Putamen (tissue), 1 donor: Measurements from ENCODE around the gene C16orf86.
"Not testable (repeated sequence)": the region's sequence is repeated elsewhere in the genome, so short reads cannot be mapped to it uniquely, and the experiment has no call there.

Experiments used
- DNase-seq: peaks from one replicate; pipeline ENCODE4 v3.0.0-alpha.2; 2016; ENCODE audit warnings: low spot score

Gene C16orf86

DNA sequence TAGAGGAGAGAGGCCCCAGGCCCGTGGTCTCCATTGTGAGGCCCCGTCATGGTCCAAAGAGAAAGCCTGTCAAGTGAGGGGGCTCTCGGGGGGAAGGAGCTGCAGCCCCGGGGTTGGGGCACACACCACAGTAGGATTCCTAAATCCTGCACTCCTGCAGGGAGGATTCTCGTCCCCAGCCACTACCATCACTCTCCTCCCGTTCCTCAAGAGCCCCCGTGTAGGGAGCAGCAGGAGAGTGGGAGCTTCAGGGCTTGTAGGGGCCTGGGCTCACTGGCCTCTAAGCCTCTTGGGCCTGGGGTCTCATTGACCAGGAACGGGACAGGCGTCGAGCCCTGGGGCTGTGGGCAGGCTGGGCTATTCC is 821 bp downstream of the C16orf86 start:
- DNase-seq, result no peak

DNA sequence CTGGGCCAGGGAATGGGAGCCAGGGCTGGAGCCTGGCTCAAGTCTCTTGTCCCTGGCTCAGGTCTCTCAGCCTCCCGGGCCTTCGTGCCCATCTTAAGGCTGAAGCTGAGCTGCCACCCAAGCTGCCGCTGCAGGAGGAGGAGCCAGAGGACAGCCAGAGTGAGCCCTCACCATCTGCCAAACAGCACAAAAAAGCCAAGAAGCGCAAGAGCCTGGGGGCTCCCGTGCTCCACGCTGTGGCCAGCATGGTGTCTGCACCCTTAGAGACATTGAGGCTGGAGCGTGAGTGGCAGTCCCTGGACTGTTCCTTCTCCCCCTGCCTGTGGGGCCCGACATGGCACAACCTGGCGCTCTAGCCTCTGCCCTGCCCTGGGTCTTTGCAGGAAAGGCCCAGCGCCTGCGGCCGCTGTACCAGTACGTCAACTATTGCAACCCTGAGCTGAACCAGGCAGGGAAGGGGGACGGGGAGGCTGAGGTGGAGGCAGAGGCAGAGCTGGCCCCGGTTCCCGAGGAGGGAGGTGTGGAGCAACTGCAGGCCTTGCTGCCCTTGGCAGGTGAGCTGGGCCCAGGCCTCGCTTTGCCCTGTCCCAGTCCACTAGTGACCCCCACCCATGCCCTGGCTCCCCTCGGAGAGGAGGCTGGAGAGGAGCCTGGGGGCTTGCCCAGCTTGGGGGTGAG is 1.3 kb downstream of the C16orf86 start:
- peak; percentile 87 for DNase-seq

DNA sequence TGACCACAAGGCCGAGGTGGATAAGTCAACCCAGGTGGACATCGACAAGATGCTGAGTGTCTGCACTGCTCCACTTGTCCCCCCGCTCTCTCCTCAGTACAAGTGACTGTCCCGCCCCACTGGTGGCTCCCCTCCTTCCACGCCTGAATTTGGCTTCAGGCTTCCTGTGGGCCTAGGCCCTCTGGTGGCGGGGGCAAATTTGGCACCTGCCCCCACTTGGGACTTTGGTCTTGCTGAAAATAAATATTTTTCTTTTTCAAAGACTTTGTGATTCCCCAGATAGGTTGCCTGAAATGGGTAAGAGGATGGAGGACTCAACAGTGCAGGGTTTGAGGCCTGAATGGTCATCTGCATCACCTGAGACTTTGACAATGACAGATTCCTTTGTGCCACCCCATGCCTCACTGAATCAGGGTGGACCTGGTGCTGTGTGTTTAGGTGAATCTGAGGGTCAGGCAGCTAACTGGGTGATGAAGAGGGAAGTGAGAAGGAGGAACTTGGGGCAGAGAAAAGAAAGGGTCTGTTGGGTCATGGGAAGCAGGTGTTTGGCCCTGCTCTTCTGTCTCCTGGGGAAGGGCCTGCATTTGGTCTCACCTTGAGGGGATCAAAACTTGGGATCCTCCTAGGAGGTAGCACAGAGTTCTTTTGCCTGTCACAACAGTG is 2.0 kb downstream of the C16orf86 start:
- no peak for DNase-seq

DNA sequence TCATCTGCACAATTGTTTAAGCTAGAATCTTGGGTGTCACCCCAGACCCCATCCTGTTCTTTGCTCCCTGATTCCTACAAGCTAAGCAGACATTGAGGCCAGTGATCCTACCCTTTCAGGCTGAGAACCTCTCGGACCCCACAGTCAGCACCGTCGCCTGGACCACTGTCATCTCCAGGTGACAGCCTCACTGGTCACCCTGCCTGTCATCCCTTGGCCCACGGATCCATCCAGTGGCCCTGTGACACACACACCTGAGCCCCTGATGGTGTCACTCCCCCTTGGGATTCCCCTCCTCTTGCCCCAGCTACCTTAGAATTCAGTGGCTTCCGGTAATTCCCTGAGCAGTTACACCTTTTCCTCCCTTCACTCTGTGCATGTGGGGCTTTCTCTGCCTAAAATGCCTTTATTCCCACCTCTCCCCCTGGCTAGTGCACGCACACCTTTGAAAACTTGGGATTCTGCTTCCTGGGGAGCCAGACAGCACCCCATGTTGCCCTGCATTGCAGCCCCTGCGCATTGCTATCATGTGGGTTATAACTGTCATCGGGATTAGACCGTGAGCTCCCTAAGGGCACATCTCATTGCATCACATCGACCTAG is 3.0 kb downstream of the C16orf86 start:
- no peak for DNase-seq

DNA sequence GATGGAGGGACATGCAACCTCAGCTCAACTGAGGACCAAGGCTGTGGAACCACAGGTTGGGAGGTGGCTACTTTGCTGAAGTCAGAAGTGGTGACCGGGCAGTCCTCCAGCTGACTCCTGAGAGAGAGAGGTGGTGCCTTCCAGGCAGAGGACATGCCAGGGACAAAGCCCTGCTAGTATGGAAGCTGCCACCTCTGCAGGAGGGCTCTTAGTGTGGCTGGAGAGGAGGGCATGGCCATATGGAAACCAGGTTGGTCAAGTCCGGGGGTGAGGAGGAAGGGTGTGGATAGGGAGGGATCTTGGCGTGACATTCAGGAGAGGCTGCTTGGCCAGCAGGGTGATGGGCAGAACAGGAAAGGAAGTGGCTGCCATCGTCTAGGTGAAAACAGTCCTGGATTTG is 5.7 kb downstream of the C16orf86 start:
- no peak for DNase-seq

DNA sequence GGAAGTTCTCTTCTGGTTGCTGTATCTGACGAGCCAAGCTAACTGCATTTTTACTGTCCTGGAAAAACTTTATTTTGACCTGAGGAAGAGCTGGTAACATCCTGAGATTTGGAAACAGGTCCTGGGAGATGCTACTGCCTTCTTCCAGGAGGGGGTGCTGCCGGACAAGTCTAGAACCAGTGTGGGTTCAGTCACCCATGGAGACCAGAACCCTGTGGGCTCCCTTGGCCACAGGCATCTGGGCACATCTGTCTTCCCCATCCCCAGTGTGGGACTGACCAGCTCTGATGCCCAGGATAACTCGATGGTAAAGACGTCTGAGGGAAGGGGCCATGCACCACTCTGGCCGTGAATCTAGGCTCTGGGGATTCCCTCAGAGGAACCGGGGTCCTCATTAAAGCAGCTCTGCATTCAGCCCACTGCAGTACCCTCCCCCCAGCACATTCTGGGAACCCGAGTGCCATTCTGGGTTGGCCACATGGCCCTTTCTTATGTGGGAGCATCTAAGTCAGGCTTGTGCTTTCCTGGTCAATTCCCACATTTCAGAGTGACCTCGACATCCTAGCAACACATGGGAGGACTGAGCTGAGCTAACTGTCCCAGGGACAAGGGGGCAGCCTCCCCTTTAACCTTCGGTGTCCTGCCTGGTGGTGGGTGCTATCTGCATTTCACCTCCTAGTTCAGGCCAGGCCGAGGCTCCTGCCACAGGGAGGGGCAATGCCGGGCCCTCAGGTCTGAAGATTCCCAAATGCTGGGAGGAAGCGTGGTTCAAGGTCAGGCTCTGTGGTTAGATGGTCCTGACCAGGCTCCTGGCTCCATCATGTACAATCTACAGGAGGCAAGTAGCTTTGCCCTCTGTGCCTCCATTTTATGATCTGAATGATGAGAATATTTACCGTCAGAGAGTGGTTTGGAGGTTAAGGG is 6.4 kb downstream of the C16orf86 start:
- no peak for DNase-seq

DNA sequence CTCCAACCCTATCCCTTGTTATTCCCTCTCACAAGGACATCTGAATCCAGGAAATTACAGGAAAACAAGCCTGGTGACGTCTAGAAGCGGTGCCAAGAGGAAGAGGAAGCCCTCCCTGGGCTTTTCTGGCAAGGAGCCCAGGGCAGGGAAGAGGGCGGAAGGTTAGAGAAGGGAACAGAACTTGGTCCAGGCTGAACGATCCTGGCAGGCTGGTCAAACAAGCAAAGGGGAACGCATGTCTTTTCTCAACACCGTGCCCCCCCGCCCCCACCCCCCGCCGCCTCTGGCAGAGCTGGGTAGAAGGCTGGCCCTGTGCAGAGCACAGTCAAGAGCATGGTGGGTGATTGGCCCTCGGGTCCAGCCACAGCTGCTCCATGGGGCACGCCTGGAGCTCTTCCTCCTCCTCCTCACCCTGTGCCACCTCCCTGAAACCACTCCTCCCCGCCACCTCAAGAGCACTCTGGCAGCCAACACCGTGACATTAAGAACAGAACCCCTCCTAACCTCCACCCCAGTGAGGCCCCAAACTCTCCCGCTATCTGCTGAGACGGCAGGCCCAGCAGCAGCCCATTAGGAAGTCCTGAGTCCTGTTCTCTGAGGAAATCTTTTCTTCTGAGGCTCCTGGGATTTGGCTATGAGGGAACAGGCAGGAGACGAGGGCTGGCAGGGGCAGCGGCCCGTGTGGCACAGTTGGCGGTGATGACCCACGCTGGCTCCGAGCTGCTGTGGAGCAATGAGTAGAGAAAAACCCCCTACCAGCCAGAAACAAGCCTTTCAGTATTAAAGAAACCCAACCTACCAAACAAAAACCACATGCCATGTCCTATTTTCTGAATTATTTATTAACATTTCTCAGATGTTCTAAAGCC is 7.3 kb downstream of the C16orf86 start:
- no peak for DNase-seq

DNA sequence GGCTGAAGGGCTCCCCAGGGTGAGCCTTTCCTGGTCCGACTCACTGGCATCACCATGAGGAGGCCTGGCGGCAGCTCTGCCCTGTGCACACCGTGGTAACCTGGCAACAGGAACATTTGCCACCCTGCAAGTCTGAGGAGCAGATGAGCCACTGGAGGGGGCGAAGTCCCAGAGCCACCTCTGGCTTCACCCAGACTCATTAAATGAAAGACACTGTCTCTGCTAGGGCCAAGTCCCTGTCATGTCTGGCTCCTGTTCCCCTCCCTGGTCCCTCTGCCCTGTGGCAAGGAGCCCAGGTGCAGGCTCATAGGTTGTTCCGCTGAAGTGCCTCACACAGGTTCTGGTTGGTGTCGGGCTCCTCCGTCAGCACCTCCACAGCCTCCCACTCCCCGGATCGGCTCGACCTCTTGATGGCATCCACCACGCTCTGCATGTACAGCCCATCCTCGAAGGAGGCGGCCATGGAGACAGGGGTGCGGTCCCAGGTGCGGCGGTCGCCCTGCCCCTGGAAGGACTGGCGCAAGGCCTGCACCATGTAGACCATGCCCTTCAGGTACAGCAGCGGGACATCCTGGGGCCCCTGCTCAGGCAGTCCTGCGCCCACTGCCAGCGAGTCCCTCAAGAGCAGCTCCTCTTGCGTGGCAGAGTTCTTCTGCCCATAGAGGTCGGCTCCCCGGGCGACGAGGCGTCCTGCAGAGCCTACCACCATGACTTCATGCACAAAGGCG is 8.4 kb downstream of the C16orf86 start:
- no peak for DNase-seq

DNA sequence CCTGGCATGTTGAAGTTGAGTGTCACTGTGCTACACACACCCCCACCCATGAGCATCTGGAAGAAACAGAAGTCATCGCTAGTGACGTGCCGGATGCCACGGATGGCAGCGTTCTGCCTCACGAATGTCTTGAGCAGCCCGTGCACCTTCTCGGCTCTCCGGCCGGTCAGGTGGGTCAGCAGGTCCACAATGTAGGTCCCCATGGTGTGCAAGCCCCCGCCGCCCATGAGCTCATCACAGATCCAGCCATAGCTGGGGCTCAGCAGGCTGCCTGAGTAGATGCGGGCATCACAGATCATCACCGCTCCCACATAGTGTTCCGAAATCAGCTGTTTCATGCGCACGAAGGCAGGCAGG is 8.9 kb downstream of the C16orf86 start:
- DNase-seq, result no peak

DNA sequence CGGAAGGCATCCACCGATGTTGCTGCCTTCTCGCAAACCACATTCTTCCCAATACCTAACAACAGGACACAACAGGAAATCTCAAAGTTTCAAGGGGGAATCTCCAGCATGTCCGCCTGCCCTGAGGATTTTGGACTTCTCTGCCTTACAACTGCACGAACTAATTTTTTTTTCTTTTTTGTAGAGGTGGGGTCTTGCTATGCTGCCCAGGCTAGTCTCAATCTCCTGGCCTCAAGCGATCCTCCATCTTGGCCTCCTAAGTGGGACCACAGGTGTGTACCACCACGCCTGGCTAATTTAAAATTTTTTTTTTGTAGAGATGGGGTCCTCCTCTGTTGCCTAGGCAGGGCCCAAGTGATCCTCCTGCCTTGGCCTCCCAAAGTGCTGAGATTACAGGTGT is 9.4 kb downstream of the C16orf86 start:
- no peak for DNase-seq

DNA sequence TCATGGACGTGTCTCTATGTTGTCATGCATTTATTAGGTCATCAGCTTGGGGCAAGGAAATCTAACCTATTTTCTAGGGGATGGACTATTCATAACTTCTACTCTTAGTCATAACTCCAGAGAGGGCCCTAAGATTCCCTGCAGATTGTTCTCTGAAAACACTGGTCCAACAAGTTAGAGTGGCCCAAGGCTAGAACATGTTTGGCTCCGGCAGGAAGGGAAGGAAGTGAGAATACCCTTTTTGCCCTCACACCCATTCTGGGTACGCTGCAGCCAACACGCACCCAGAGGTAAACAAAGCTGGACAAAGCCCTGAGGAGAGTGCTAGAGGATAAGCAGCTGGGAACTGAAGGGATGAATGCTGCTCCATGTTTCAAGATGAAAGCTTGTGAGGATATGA is 9.9 kb downstream of the C16orf86 start:
- DNase-seq, result no peak

DNA sequence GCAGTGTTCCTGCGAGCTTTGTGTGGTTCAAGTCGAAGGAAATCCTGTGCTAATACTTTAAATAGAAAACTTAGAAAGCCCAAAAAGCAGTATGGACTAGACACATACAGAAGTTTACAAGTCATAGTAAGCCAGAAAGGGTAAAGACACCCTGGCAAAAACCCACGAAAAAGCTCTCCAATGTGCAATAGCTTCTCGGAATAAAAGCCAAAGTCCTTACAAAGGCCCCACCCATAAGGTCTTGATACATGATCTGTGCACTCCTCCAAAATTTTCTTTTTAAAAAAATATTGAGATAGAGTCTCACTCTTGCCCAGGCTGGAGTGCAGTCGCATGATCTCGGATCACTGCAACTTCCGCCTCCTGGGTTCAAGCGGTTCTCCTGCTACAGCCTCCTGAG is 10.3 kb downstream of the C16orf86 start:
- no peak for DNase-seq

DNA sequence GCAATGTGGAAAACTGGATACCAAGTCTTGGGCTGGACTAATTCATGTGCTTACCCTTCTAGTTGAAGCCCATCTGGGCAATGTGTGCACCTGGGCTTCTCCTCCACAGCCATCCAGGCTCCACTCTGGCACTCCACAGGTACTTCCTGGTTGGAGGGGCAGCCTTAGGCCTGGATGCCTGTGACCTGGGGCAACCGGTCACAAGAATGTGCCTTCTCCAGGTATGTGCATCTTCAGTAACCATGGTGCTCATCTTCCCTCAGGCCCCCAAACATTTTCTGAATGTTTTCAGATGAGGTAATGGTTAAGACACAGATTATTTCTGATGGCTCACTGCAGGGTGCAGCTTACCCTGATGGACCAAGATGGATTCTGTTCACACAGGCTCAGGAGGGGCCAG is 11.1 kb downstream of the C16orf86 start:
- DNase-seq, result no peak

DNA sequence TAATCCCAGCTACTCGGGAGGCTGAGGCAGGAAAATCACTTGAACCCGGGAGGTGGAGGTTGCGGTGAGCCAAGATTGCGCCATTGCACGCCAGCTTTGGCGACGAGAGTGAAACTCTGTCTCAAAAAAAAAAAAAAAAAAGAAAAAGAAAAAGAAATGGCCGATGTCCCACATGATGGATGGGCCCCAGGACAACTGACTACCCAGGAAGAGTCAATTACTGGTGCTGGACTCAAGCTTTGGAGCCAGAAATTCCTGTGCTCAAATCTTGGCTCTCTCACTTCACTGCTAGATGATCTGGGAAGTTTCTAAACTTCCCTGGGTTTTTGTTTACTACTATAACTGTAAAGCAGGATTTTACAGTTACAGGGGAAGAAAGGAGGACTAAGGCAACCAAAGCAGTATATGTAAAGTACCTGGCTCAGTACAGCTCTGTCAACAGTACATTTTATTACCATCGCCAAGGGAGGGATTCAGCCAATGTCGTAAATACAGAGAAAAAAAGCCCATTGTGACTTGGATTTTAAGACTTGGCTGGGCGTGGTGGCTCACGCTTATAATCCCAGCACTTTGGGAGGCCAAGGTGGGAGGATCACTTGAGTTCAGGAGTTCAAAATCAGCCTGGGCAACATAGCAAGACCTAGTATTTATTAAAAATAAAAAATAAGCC is 11.9 kb downstream of the C16orf86 start:
- no peak for DNase-seq

DNA sequence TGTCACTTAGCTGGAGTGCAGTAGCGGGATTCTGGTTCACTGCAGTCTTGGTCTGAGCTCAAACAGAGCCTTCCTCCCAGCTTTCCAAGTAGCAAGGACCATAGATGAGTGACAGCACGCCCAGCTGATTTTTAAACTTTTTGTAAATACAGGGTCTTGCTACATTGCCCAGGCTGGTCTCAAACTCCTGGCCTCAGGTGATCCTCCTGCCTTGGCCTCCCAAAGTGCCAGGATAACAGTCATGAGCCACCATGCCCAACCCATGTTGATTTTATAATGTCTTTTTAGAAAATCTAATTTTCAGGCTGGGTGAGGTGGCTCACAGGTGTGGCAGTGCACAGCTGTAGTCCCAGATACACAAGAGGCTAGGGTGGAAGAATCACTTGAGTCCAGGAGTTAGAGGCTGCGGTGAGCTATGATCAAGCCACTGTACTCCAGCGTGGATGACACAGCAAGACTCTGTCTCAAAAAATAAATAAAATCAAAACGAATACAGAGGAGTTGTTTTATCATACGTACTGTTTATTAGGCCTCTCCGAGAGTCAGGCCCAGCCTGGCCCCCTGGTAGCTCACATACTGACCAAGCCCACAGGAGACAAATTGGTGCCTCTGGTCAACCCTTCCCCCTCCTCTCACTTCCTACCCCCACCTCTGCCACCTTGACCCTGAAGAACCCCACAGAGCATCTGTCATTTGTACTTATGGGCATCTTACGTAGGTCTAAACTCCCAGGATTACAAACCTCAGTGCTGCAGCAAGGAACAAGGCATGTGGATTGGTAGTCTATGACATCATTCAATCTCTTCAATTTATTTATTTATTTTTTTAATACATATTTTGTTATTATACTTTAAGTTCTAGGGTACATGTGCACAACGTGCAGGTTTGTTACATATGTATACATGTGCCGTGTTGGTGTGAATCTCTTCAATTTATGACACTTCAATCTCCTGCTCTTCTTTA is 13.6 kb downstream of the C16orf86 start:
- no peak for DNase-seq

DNA sequence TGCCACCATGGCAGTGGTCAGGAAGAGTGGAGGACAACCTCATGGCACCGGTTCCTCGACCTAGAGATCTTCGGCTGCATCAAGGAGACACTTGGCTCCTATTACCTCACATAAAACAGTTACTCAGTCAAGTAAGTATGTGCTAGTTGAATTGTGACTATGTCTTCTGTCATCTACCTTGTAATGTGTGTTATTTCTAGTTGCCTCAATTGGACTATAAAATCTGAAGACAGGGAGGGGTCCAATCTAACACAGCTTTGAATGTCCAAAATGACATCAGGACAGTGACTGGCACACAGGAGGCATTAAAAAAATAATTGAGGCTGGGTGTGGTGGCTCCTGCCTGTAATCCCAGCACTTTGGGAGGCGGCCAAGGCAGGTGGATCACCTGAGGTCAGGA is 17.2 kb downstream of the C16orf86 start:
- no peak for DNase-seq

DNA sequence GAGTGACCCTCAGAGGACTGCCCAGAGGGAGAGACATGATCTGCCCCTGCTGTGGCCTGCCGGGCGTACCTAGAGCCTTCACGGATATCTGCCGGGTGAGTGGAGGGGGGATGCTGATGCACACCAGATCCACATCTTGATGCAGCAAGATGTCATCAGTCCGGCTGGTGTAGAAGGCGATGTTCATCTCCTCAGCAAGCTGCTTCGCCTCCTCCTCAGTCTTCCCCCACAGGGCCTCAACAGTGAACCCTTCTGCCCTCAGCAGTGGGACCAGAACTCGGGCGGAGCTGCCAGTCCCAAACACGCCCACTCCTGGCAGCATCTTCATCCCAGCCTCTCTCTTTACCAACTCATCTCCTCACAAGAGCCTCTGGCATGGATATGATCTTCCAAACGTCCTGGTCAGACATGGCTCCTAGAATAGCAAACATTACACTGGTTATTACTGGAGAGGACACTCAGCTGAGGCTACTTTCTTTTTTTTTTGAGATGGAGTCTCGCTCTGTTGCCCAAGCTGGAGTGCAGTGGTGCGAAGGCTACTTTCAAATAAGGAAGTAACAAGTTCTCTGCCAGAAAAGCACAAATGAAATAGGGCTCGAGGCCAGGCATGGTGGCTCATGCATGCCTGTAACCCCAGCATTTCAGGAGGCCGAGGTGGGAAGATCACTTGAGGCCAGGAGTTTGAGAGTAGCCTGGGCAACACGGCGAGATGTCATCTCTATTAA is 18.9 kb downstream of the C16orf86 start:
- no peak for DNase-seq

DNA sequence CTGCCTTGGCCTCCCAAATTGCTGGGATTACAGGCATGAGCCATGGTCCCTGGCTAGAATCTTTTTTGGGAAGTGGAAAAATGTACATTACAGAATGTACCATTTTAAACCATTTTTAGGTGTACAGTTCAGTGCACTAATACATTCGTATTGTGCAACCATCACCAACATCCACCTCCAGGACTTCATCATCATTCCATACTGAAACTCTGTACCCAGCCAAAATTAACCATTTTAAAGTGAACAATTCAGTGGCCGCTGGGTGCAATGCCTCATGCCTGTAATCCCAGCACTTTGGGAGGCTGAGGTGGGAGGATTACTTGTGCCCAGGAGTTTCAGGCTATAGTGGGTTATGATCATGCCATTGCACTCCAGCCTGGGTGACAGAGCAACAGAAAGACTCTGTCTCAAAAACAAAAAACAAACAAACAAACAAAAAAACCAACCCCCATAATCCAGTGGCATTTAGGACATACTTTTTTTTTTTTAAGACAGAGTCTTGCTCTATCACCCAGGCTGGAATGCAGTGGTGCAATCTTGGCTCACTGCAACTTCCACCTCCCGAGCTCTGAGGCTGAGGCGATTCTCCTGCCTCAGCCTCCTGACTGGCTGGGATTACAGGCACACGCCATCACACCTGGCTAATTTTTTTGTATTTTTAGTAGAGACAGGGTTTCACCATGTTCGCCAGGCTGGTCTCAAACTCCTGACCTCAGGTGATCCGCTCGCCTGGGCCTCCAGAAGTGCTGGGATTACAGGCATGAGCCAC is 27.1 kb downstream of the C16orf86 start:
- not testable (repeated sequence) for DNase-seq
